ENCODE measurements around the gene DHCR7. TPM values are rescaled to one million over a fixed set of nuclear protein-coding genes. Genes with fewer than 3 reads are reported as not detected.

Gene DHCR7
- polyA plus RNA-seq, 1 donor from 2014 or later = 30.1 TPM

- Histone ChIP-seq H3K27me3 (ENCODE audit: insufficient read depth, low read depth, low read length) (no peaks in the 10 kb centered on the region), H3F3A (ENCODE audit: insufficient read depth, low read length, poor library complexity, severe bottlenecking) (no peaks in the 10 kb centered on the region), H3K79me2 (replicated peaks; ENCODE audit: insufficient read depth, low read length) (no peaks in the 10 kb centered on the region), H3K36me3 (ENCODE audit: insufficient read depth, low read length) (no peaks in the 10 kb centered on the region), H3K4me3 (ENCODE audit: low read length) (no peak overlapping the region), H3K9me3 (ENCODE audit: low read length) (no peaks in the 10 kb centered on the region), H2AFZ (ENCODE audit: low read depth, low read length) (no peak overlapping the region), H3K4me2 (ENCODE audit: low read length) (no peak overlapping the region), H3K27ac (ENCODE audit: low read length) (no peak overlapping the region), H3K9me2 (ENCODE audit: insufficient read depth, low read length) (no peaks in the 10 kb centered on the region), H4K20me1 (ENCODE audit: insufficient read depth) (no peaks in the 10 kb centered on the region), H3K9ac (ENCODE audit: low read length) (no peak overlapping the region)
- no peak for TF ChIP-seq RAD21 (conservative IDR thresholded peaks at IDR 0.05)
These were observed 19.2 kb downstream of the DHCR7 start for GRCh38 chr11:71428861-71429435.

- Histone ChIP-seq H3F3A (ENCODE audit: insufficient read depth, low read length, poor library complexity, severe bottlenecking) (no peaks in the 10 kb centered on the region), H3K9ac (ENCODE audit: low read length) (no peak overlapping the region), H3K79me2 (replicated peaks; ENCODE audit: insufficient read depth, low read length) (no peaks in the 10 kb centered on the region), H3K27me3 (ENCODE audit: insufficient read depth, low read depth, low read length) (no peaks in the 10 kb centered on the region), H3K9me3 (ENCODE audit: low read length) (no peaks in the 10 kb centered on the region), H3K27ac (ENCODE audit: low read length) (no peak overlapping the region), H3K4me2 (ENCODE audit: low read length) (no peak overlapping the region), H2AFZ (ENCODE audit: low read depth, low read length) (no peak overlapping the region), H3K36me3 (ENCODE audit: insufficient read depth, low read length) (no peaks in the 10 kb centered on the region), H3K4me3 (ENCODE audit: low read length) (no peak overlapping the region), H4K20me1 (ENCODE audit: insufficient read depth) (no peaks in the 10 kb centered on the region), H3K9me2 (ENCODE audit: insufficient read depth, low read length) (no peaks in the 10 kb centered on the region)
- TF ChIP-seq REST (IDR thresholded peaks at IDR 0.05; ENCODE audit: borderline replicate concordance) (no peak), TAF1 (IDR thresholded peaks at IDR 0.05; ENCODE audit: low read depth) (no peak), EZH2 (IDR thresholded peaks at IDR 0.05; ENCODE audit: borderline replicate concordance, insufficient read depth, low read length, poor library complexity, severe bottlenecking) (no peak), SMC3 (conservative IDR thresholded peaks at IDR 0.05; ENCODE audit: poor library complexity) (no peak), RAD21 (conservative IDR thresholded peaks at IDR 0.05) (no peak), CTCF (IDR thresholded peaks at IDR 0.05; ENCODE audit: poor library complexity, severe bottlenecking) (no peak), MXI1 (conservative IDR thresholded peaks at IDR 0.05; ENCODE audit: poor library complexity, severe bottlenecking) (no peak), POLR2AphosphoS5 (IDR thresholded peaks at IDR 0.05) (no peak), EP300 (conservative IDR thresholded peaks at IDR 0.05; ENCODE audit: poor library complexity, severe bottlenecking) (no peak)
These were observed 21.8 kb downstream of the DHCR7 start for GRCh38 chr11:71426413-71426812.

- H3K4me3 ChIP-seq (ENCODE audit: low read length) = no peak overlapping the region
- H3F3A ChIP-seq (ENCODE audit: insufficient read depth, low read length, poor library complexity, severe bottlenecking) = no peaks in the 10 kb centered on the region
- H3K27me3 ChIP-seq (ENCODE audit: insufficient read depth, low read depth, low read length) = no peaks in the 10 kb centered on the region
- H3K9me3 ChIP-seq (ENCODE audit: low read length) = no peaks in the 10 kb centered on the region
- H4K20me1 ChIP-seq (ENCODE audit: insufficient read depth) = no peaks in the 10 kb centered on the region
- H2AFZ ChIP-seq (ENCODE audit: low read depth, low read length) = no peak overlapping the region
- H3K9me2 ChIP-seq (ENCODE audit: insufficient read depth, low read length) = no peaks in the 10 kb centered on the region
- no peak for TF ChIP-seq POLR2AphosphoS5 (IDR thresholded peaks at IDR 0.05)
- no peak for TF ChIP-seq RAD21 (conservative IDR thresholded peaks at IDR 0.05)
- no peak for TF ChIP-seq TAF1 (IDR thresholded peaks at IDR 0.05; ENCODE audit: low read depth)
- no peak for TF ChIP-seq EZH2 (IDR thresholded peaks at IDR 0.05; ENCODE audit: borderline replicate concordance, insufficient read depth, low read length, poor library complexity, severe bottlenecking)
- TF ChIP-seq CTCF (IDR thresholded peaks at IDR 0.05; ENCODE audit: poor library complexity, severe bottlenecking) = no peak
- no peak for TF ChIP-seq MXI1 (conservative IDR thresholded peaks at IDR 0.05; ENCODE audit: poor library complexity, severe bottlenecking)
- TF ChIP-seq REST (IDR thresholded peaks at IDR 0.05; ENCODE audit: borderline replicate concordance) = no peak
- no peak for TF ChIP-seq SMC3 (conservative IDR thresholded peaks at IDR 0.05; ENCODE audit: poor library complexity)
- TF ChIP-seq EP300 (conservative IDR thresholded peaks at IDR 0.05; ENCODE audit: poor library complexity, severe bottlenecking) = no peak
- H3K4me2 ChIP-seq (ENCODE audit: low read length) = no peak overlapping the region
- no peak overlapping the region for H3K27ac ChIP-seq (ENCODE audit: low read length)
- no peaks in the 10 kb centered on the region for H3K36me3 ChIP-seq (ENCODE audit: insufficient read depth, low read length)
- H3K9ac ChIP-seq (ENCODE audit: low read length) = no peak overlapping the region
- H3K79me2 ChIP-seq (replicated peaks; ENCODE audit: insufficient read depth, low read length) = no peaks in the 10 kb centered on the region
These were observed 22.3 kb downstream of the DHCR7 start for GRCh38 chr11:71425860-71426259.
